ENCODE results near the gene PDPK1. TPM values are rescaled to one million over a fixed set of nuclear protein-coding genes. Genes with fewer than 3 reads are reported as not detected.
"Not testable (repeated sequence)": the region's sequence is repeated elsewhere in the genome, so short reads cannot be mapped to it uniquely, and the experiment has no call there.

Gene PDPK1
- polyA plus RNA-seq, 1 experiment = 32.4 TPM

DNA sequence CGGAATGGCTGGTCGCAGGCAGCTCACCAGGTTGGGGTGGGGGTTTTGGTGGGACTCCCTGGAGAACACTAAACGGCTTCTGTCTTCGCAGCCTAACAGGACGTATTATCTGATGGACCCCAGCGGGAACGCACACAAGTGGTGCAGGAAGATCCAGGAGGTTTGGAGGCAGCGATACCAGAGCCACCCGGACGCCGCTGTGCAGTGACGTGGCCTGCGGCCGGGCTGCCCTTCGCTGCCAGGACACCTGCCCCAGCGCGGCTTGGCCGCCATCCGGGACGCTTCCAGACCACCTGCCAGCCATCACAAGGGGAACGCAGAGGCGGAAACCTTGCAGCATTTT, 59.7 kb downstream of the PDPK1 start:
- Histone ChIP-seq H3K9me3 (ENCODE audit: control insufficient read depth, insufficient read depth, low read length) (no peaks in the 10 kb centered on the region; the same call in 1 of the 2 replicates), H3K27ac (ENCODE audit: low read depth, low read length) (no peak overlapping the region), H3K4me3 (ENCODE audit: low read depth, low read length) (no peak overlapping the region), H3K27me3 (ENCODE audit: control insufficient read depth, insufficient read depth, low read length) (no peaks in the 10 kb centered on the region)
- ChIA-PET POLR2A (no interaction called here), CTCF (no interaction called here)
- TF ChIP-seq, protein P1, sequence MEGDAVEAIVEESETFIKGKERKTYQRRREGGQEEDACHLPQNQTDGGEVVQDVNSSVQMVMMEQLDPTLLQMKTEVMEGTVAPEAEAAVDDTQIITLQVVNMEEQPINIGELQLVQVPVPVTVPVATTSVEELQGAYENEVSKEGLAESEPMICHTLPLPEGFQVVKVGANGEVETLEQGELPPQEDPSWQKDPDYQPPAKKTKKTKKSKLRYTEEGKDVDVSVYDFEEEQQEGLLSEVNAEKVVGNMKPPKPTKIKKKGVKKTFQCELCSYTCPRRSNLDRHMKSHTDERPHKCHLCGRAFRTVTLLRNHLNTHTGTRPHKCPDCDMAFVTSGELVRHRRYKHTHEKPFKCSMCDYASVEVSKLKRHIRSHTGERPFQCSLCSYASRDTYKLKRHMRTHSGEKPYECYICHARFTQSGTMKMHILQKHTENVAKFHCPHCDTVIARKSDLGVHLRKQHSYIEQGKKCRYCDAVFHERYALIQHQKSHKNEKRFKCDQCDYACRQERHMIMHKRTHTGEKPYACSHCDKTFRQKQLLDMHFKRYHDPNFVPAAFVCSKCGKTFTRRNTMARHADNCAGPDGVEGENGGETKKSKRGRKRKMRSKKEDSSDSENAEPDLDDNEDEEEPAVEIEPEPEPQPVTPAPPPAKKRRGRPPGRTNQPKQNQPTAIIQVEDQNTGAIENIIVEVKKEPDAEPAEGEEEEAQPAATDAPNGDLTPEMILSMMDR (IDR thresholded peaks at IDR 0.05; ENCODE audit: low read depth, low read length) = no peak
- DNase-seq (ENCODE audit: low read depth, low spot score) = no peak

- TF ChIP-seq, protein P1 (IDR thresholded peaks at IDR 0.05; ENCODE audit: low read depth, low read length) = no peak
- ChIA-PET POLR2A (no interaction called here), CTCF (no interaction called here)
- Histone ChIP-seq H3K27ac (ENCODE audit: low read depth, low read length) (no peak overlapping the region), H3K4me3 (ENCODE audit: low read depth, low read length) (no peak overlapping the region), H3K9me3 (ENCODE audit: control insufficient read depth, insufficient read depth, low read length) (no peaks in the 10 kb centered on the region; the same call in 1 of the 2 replicates), H3K27me3 (ENCODE audit: control insufficient read depth, insufficient read depth, low read length) (no peaks in the 10 kb centered on the region)
- no peak for DNase-seq (ENCODE audit: low read depth, low spot score)
Observed at GRCh38 chr16:2598133-2598641, 60.4 kb downstream of the PDPK1 start.

DNA sequence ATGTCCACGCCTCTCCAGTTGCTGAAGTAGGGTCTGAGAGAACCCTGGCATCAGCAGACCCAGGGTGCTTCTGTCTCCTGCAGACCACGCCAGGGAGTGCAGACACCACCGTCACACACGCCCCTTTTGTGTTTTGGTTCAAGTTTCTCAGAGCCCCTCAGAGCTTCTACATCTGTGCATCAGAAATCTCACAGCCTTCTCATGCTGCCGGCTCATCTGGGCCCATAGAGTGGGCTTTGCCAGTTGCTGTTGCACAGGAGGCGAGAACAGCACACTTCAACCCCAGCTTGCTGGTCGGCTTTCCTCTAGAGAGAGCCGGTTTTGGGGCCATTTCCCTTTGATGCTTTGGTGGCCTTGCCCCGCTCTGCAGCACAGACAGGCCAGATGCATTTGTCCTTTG, 60.9 kb downstream of the PDPK1 start:
- ChIA-PET CTCF (no interaction called here), POLR2A (no interaction called here)
- H3K27me3 ChIP-seq (ENCODE audit: control insufficient read depth, insufficient read depth, low read length) = no peaks in the 10 kb centered on the region
- no peak for DNase-seq (ENCODE audit: low read depth, low spot score)
- no peak overlapping the region for H3K4me3 ChIP-seq (ENCODE audit: low read depth, low read length)
- H3K9me3 ChIP-seq (ENCODE audit: control insufficient read depth, insufficient read depth, low read length) = no peaks in the 10 kb centered on the region; the same call in 1 of the 2 replicates
- no peak overlapping the region for H3K27ac ChIP-seq (ENCODE audit: low read depth, low read length)
- TF ChIP-seq, protein P1 (IDR thresholded peaks at IDR 0.05; ENCODE audit: low read depth, low read length) = no peak

- H3K9me3 ChIP-seq (ENCODE audit: control insufficient read depth, insufficient read depth, low read length); H3K27ac ChIP-seq (ENCODE audit: low read depth, low read length); CTCF ChIA-PET; H3K27me3 ChIP-seq (ENCODE audit: control insufficient read depth, insufficient read depth, low read length); H3K4me3 ChIP-seq (ENCODE audit: low read depth, low read length); DNase-seq (ENCODE audit: low read depth, low spot score): not testable (repeated sequence)
- POLR2A ChIA-PET = interaction anchor here (0.7 kb wide), 1 partner anchor 83 kb away, joined by 3 read pairs; the partner anchor contains the start of gene KCTD5
Observed at GRCh38 chr16:2599165-2599564, 61.3 kb downstream of the PDPK1 start.

- H3K27ac ChIP-seq (ENCODE audit: low read depth, low read length); DNase-seq (ENCODE audit: low read depth, low spot score); CTCF ChIA-PET; H3K27me3 ChIP-seq (ENCODE audit: control insufficient read depth, insufficient read depth, low read length); H3K9me3 ChIP-seq (ENCODE audit: control insufficient read depth, insufficient read depth, low read length); H3K4me3 ChIP-seq (ENCODE audit: low read depth, low read length): not testable (repeated sequence)
- POLR2A ChIA-PET = interaction anchor here (0.7 kb wide), 1 partner anchor 83 kb away, joined by 3 read pairs; the partner anchor contains the start of gene KCTD5
Observed at GRCh38 chr16:2599785-2600184, 62.0 kb downstream of the PDPK1 start.

- DNase-seq (ENCODE audit: low read depth, low spot score); H3K27me3 ChIP-seq (ENCODE audit: control insufficient read depth, insufficient read depth, low read length); CTCF ChIA-PET; POLR2A ChIA-PET; H3K9me3 ChIP-seq (ENCODE audit: control insufficient read depth, insufficient read depth, low read length); H3K27ac ChIP-seq (ENCODE audit: low read depth, low read length); H3K4me3 ChIP-seq (ENCODE audit: low read depth, low read length): not testable (repeated sequence)
Observed at GRCh38 chr16:2601301-2602025, 63.6 kb downstream of the PDPK1 start.

DNA sequence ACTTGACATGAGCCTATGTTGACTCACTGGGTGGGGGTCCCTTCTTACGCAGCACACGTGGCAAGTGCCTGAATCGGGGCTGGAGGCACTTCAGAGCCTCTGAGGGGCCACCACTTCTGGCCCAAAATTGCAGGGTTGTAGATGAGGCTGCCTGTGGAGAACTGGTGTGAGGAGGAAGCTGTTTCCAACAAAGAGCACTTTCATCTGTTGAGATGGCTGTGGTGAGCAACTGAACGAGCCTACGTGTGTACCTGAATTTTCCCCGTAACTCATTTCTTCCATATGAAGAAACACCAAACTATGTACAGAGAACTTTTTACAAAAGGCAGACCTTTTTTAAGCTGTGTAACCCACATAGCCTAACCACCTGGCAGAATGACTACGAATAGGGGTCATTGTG, 64.4 kb downstream of the PDPK1 start:
- H3K27ac ChIP-seq (ENCODE audit: low read depth, low read length); H3K27me3 ChIP-seq (ENCODE audit: control insufficient read depth, insufficient read depth, low read length); H3K9me3 ChIP-seq (ENCODE audit: control insufficient read depth, insufficient read depth, low read length); DNase-seq (ENCODE audit: low read depth, low spot score); H3K4me3 ChIP-seq (ENCODE audit: low read depth, low read length); CTCF ChIA-PET: not testable (repeated sequence)
- POLR2A ChIA-PET = interaction anchor here (1.7 kb wide), 1 partner anchor 80 kb away, joined by 5 read pairs; the partner anchor contains the start of gene KCTD5

All from AG04450 (cell line).